ACC112 (cell line): ENCODE results near the gene FAM174B.

Source experiments
- H2AFZ ChIP-seq: fragments of 200-600 bp; sonication (generic); one replicate; pipeline ENCODE4 v1.6.0; 2017; ENCODE audit warnings: antibody characterized with exemption, low read length; ENCODE audit not compliant: unreplicated experiment
- H3K27ac ChIP-seq: fragments of 200-600 bp; sonication (generic); 2 replicates; pipeline ENCODE4 v1.5.1; 2014; ENCODE audit warnings: low read depth, mild to moderate bottlenecking, antibody characterized with exemption, low read length, moderate library complexity
- H3K27me3 ChIP-seq: fragments of 200-600 bp; sonication (generic); 2 replicates; pipeline ENCODE4 v1.6.1; 2014; ENCODE audit warnings: mild to moderate bottlenecking, antibody characterized with exemption, low read length, moderate library complexity, mixed read lengths; ENCODE audit not compliant: insufficient read depth
- H3K36me3 ChIP-seq: fragments of 200-600 bp; sonication (generic); 2 replicates; pipeline ENCODE4 v1.6.1; 2016; ENCODE audit warnings: mild to moderate bottlenecking, antibody characterized with exemption, low read length, moderate library complexity, mixed read lengths; ENCODE audit not compliant: insufficient read depth
- H3K4me1 ChIP-seq: fragments of 200-600 bp; sonication (generic); one replicate; pipeline ENCODE4 v1.6.1; 2016; ENCODE audit warnings: low read length, mixed read lengths; ENCODE audit not compliant: insufficient read depth, unreplicated experiment, control insufficient read depth
- H3K4me3 ChIP-seq: fragments of 200-600 bp; sonication (generic); 2 replicates; pipeline ENCODE4 v1.5.1; 2014; ENCODE audit warnings: mild to moderate bottlenecking, low read depth, low read length
- H3K79me2 ChIP-seq: fragments of 200-600 bp; sonication (generic); one replicate; pipeline ENCODE4 v1.6.0; 2016; ENCODE audit warnings: low read length; ENCODE audit not compliant: control insufficient read depth, unreplicated experiment, insufficient read depth

The FAM174B gene

GRCh38 chr15:92665100-92665555, 9.6 kb upstream of the FAM174B start:
- Histone ChIP-seq H3K79me2 (no peaks in the 10 kb centered on the region), H3K27ac (no peak overlapping the region; the same call in 1 of the 2 replicates), H3K27me3 (peaks cover 6% of the 10 kb centered on the region), H3K4me3 (peak overlapping the region; percentile 2; the same call in 1 of the 2 replicates), H3K4me1 (no peaks in the 10 kb centered on the region), H3K36me3 (no peaks in the 10 kb centered on the region), H2AFZ (no peak overlapping the region)

GRCh38 chr15:92664178-92664900, 8.8 kb upstream of the FAM174B start:
- no peaks in the 10 kb centered on the region for H3K36me3 ChIP-seq
- peaks cover 6% of the 10 kb centered on the region for H3K27me3 ChIP-seq
- H2AFZ ChIP-seq: no peak overlapping the region
- no peaks in the 10 kb centered on the region for H3K79me2 ChIP-seq
- no peak overlapping the region for H3K4me3 ChIP-seq
- H3K27ac ChIP-seq: no peak overlapping the region
- no peaks in the 10 kb centered on the region for H3K4me1 ChIP-seq

- H3K27ac ChIP-seq: no peak overlapping the region
- no peak overlapping the region for H3K4me3 ChIP-seq
- no peaks in the 10 kb centered on the region for H3K4me1 ChIP-seq
- no peak overlapping the region for H2AFZ ChIP-seq
- H3K79me2 ChIP-seq: no peaks in the 10 kb centered on the region
- H3K27me3 ChIP-seq: peaks cover 6% of the 10 kb centered on the region
- no peaks in the 10 kb centered on the region for H3K36me3 ChIP-seq
Measured at GRCh38 chr15:92663250-92663951, 7.8 kb upstream of the FAM174B start.

- Histone ChIP-seq H3K27me3 (peaks cover 6% of the 10 kb centered on the region), H3K27ac (no peak overlapping the region), H3K4me3 (no peak overlapping the region), H3K79me2 (no peaks in the 10 kb centered on the region), H3K36me3 (no peaks in the 10 kb centered on the region), H2AFZ (no peak overlapping the region), H3K4me1 (no peaks in the 10 kb centered on the region)
Measured at GRCh38 chr15:92662762-92663161, 7.2 kb upstream of the FAM174B start.

GRCh38 chr15:92661956-92662355, 6.4 kb upstream of the FAM174B start:
- Histone ChIP-seq H3K4me3 (no peak overlapping the region), H3K27ac (no peak overlapping the region), H2AFZ (no peak overlapping the region), H3K27me3 (peaks cover 9% of the 10 kb centered on the region), H3K79me2 (no peaks in the 10 kb centered on the region), H3K4me1 (no peaks in the 10 kb centered on the region), H3K36me3 (no peaks in the 10 kb centered on the region)

- Histone ChIP-seq H2AFZ (no peak overlapping the region), H3K36me3 (no peaks in the 10 kb centered on the region), H3K79me2 (no peaks in the 10 kb centered on the region), H3K4me3 (no peak overlapping the region), H3K4me1 (no peaks in the 10 kb centered on the region), H3K27ac (no peak overlapping the region), H3K27me3 (peaks cover 18% of the 10 kb centered on the region)
Measured at GRCh38 chr15:92661069-92661468, 5.5 kb upstream of the FAM174B start.

GRCh38 chr15:92657486-92657885, 1.9 kb upstream of the FAM174B start:
- H3K4me3 ChIP-seq: no peak overlapping the region

GRCh38 chr15:92656089-92656488, 514 bp upstream of the FAM174B start:
- H3K4me1 ChIP-seq: no peaks in the 10 kb centered on the region
- no peak overlapping the region for H3K27ac ChIP-seq
- H2AFZ ChIP-seq: no peak overlapping the region
- peaks cover 29% of the 10 kb centered on the region for H3K27me3 ChIP-seq
- peak overlapping the region; percentile 75 for H3K4me3 ChIP-seq
- no peaks in the 10 kb centered on the region for H3K36me3 ChIP-seq
- no peaks in the 10 kb centered on the region for H3K79me2 ChIP-seq

More at GRCh38 chr15:92657486-92657885, 1.9 kb upstream of the FAM174B start:
- Histone ChIP-seq H3K36me3 (no peaks in the 10 kb centered on the region), H2AFZ (no peak overlapping the region), H3K4me1 (no peaks in the 10 kb centered on the region), H3K79me2 (no peaks in the 10 kb centered on the region), H3K27me3 (peaks cover 29% of the 10 kb centered on the region), H3K27ac (no peak overlapping the region)

- Histone ChIP-seq H3K27me3 (peaks cover 29% of the 10 kb centered on the region), H2AFZ (no peak overlapping the region), H3K4me3 (no peak overlapping the region; the same call in 1 of the 2 replicates), H3K79me2 (no peaks in the 10 kb centered on the region), H3K27ac (no peak overlapping the region), H3K4me1 (no peaks in the 10 kb centered on the region), H3K36me3 (no peaks in the 10 kb centered on the region)
Measured at GRCh38 chr15:92654662-92655061, 913 bp downstream of the FAM174B start.

GRCh38 chr15:92653836-92654539, 1.6 kb downstream of the FAM174B start:
- H3K27ac ChIP-seq: no peak overlapping the region
- H3K27me3 ChIP-seq: peaks cover 29% of the 10 kb centered on the region
- no peaks in the 10 kb centered on the region for H3K36me3 ChIP-seq
- no peaks in the 10 kb centered on the region for H3K4me1 ChIP-seq
- H3K79me2 ChIP-seq: no peaks in the 10 kb centered on the region
- H2AFZ ChIP-seq: no peak overlapping the region
- H3K4me3 ChIP-seq: no peak overlapping the region
